ENCODE data around the gene IPO7. TPM values are rescaled to one million over a fixed set of nuclear protein-coding genes. Genes with fewer than 3 reads are reported as not detected.

IPO7 gene
- polyA plus RNA-seq, 2 donors, result 18.2 to 27.2 TPM

- H3K27ac ChIP-seq (ENCODE audit: low read depth in 2 of 2, low read length in 1 of 2), result no peak overlapping the region
- H3K36me3 ChIP-seq (ENCODE audit: control insufficient read depth in 2 of 2, insufficient read depth in 2 of 2, low read length in 1 of 2), result peaks cover 6 to 12% of the 10 kb centered on the region in 2 donors
- no peaks in the 10 kb centered on the region for H3K4me1 ChIP-seq (ENCODE audit: control insufficient read depth in 2 of 2, insufficient read depth in 2 of 2, low read length in 1 of 2)
- no peaks in the 10 kb centered on the region for H3K27me3 ChIP-seq (ENCODE audit: control insufficient read depth in 1 of 2, insufficient read depth in 2 of 2, low read length in 2 of 2)
- no peaks in the 10 kb centered on the region for H3K9me3 ChIP-seq (ENCODE audit: control insufficient read depth in 2 of 2, insufficient read depth in 1 of 2, low read depth in 1 of 2, low read length in 1 of 2)
- 71 to 83% methylated on average over 2 of the region's 2 CpGs for WGBS, 2 donors
- H3K4me3 ChIP-seq (ENCODE audit: low read depth in 1 of 2, low read length in 2 of 2), result no peak overlapping the region
Measured at GRCh38 chr11:9479899-9480298, 95.4 kb downstream of the IPO7 start.

- no peaks in the 10 kb centered on the region for H3K4me1 ChIP-seq (ENCODE audit: control insufficient read depth in 2 of 2, insufficient read depth in 2 of 2, low read length in 1 of 2)
- H3K36me3 ChIP-seq (ENCODE audit: control insufficient read depth in 2 of 2, insufficient read depth in 2 of 2, low read length in 1 of 2), result peaks cover 0 to 6% of the 10 kb centered on the region in 2 donors
- H3K9me3 ChIP-seq (ENCODE audit: control insufficient read depth in 2 of 2, insufficient read depth in 1 of 2, low read depth in 1 of 2, low read length in 1 of 2), result no peaks in the 10 kb centered on the region
- H3K27me3 ChIP-seq (ENCODE audit: control insufficient read depth in 1 of 2, insufficient read depth in 2 of 2, low read length in 2 of 2), result no peaks in the 10 kb centered on the region
- H3K27ac ChIP-seq (ENCODE audit: low read depth in 2 of 2, low read length in 1 of 2), result no peak overlapping the region
- H3K4me3 ChIP-seq (ENCODE audit: low read depth in 1 of 2, low read length in 2 of 2), result no peak overlapping the region
- WGBS, 2 donors, result 79 to 82% methylated on average over 3 of the region's 3 CpGs
Measured at GRCh38 chr11:9489080-9489765, 104.8 kb downstream of the IPO7 start.

- 91 to 95% methylated on average over 3 of the region's 3 CpGs for WGBS, 2 donors
- Histone ChIP-seq H3K4me1 (ENCODE audit: control insufficient read depth in 2 of 2, insufficient read depth in 2 of 2, low read length in 1 of 2) (no peaks in the 10 kb centered on the region), H3K9me3 (ENCODE audit: control insufficient read depth in 2 of 2, insufficient read depth in 1 of 2, low read depth in 1 of 2, low read length in 1 of 2) (no peaks in the 10 kb centered on the region), H3K27ac (ENCODE audit: low read depth in 2 of 2, low read length in 1 of 2) (no peak overlapping the region), H3K4me3 (ENCODE audit: low read depth in 1 of 2, low read length in 2 of 2) (no peak overlapping the region), H3K27me3 (ENCODE audit: control insufficient read depth in 1 of 2, insufficient read depth in 2 of 2, low read length in 2 of 2) (no peaks in the 10 kb centered on the region), H3K36me3 (ENCODE audit: control insufficient read depth in 2 of 2, insufficient read depth in 2 of 2, low read length in 1 of 2) (peaks cover under 1 to 8% of the 10 kb centered on the region in 2 donors)
Measured at GRCh38 chr11:9490376-9490775, 105.9 kb downstream of the IPO7 start.

GRCh38 chr11:9493492-9493891, 109.0 kb downstream of the IPO7 start:
- no peak overlapping the region for H3K27ac ChIP-seq (ENCODE audit: low read depth in 2 of 2, low read length in 1 of 2)
- H3K9me3 ChIP-seq (ENCODE audit: control insufficient read depth in 2 of 2, insufficient read depth in 1 of 2, low read depth in 1 of 2, low read length in 1 of 2), result no peaks in the 10 kb centered on the region
- no peak overlapping the region for H3K4me3 ChIP-seq (ENCODE audit: low read depth in 1 of 2, low read length in 2 of 2)
- peaks cover 2 to 11% of the 10 kb centered on the region in 2 donors for H3K36me3 ChIP-seq (ENCODE audit: control insufficient read depth in 2 of 2, insufficient read depth in 2 of 2, low read length in 1 of 2)
- no peaks in the 10 kb centered on the region for H3K27me3 ChIP-seq (ENCODE audit: control insufficient read depth in 1 of 2, insufficient read depth in 2 of 2, low read length in 2 of 2)
- WGBS, 2 donors, result 43 to 56% methylated on average over 1 of the region's 1 CpG
- H3K4me1 ChIP-seq (ENCODE audit: control insufficient read depth in 2 of 2, insufficient read depth in 2 of 2, low read length in 1 of 2), result no peaks in the 10 kb centered on the region

- no peaks in the 10 kb centered on the region for H3K9me3 ChIP-seq (ENCODE audit: control insufficient read depth in 2 of 2, insufficient read depth in 1 of 2, low read depth in 1 of 2, low read length in 1 of 2)
- no peak overlapping the region for H3K4me3 ChIP-seq (ENCODE audit: low read depth in 1 of 2, low read length in 2 of 2)
- WGBS, 2 donors, result 95 to 96% methylated on average over 3 of the region's 3 CpGs
- peaks cover 2 to 11% of the 10 kb centered on the region in 2 donors for H3K36me3 ChIP-seq (ENCODE audit: control insufficient read depth in 2 of 2, insufficient read depth in 2 of 2, low read length in 1 of 2)
- H3K27me3 ChIP-seq (ENCODE audit: control insufficient read depth in 1 of 2, insufficient read depth in 2 of 2, low read length in 2 of 2), result no peaks in the 10 kb centered on the region
- no peaks in the 10 kb centered on the region for H3K4me1 ChIP-seq (ENCODE audit: control insufficient read depth in 2 of 2, insufficient read depth in 2 of 2, low read length in 1 of 2)
- no peak overlapping the region for H3K27ac ChIP-seq (ENCODE audit: low read depth in 2 of 2, low read length in 1 of 2)
Measured at GRCh38 chr11:9494316-9494715, 109.9 kb downstream of the IPO7 start.

- Histone ChIP-seq H3K4me3 (ENCODE audit: low read depth in 1 of 2, low read length in 2 of 2) (no peak overlapping the region), H3K36me3 (ENCODE audit: control insufficient read depth in 2 of 2, insufficient read depth in 2 of 2, low read length in 1 of 2) (peaks cover 2 to 12% of the 10 kb centered on the region in 2 donors), H3K4me1 (ENCODE audit: control insufficient read depth in 2 of 2, insufficient read depth in 2 of 2, low read length in 1 of 2) (no peaks in the 10 kb centered on the region), H3K27ac (ENCODE audit: low read depth in 2 of 2, low read length in 1 of 2) (no peak overlapping the region), H3K27me3 (ENCODE audit: control insufficient read depth in 1 of 2, insufficient read depth in 2 of 2, low read length in 2 of 2) (no peaks in the 10 kb centered on the region), H3K9me3 (ENCODE audit: control insufficient read depth in 2 of 2, insufficient read depth in 1 of 2, low read depth in 1 of 2, low read length in 1 of 2) (no peaks in the 10 kb centered on the region)
- 77 to 87% methylated on average over 6 of the region's 6 CpGs for WGBS, 2 donors
Measured at GRCh38 chr11:9495803-9496514, 111.5 kb downstream of the IPO7 start.

Other genes with a start within 250 kb of the IPO7 start
- 10 to 100 TPM in 1 of 2 donors, 1 to 10 TPM in 1; 6.9 to 15.4 TPM for gene DENND5A, start 119.3 kb upstream of the IPO7 start, polyA plus RNA-seq
- gene TMEM41B, start 70.1 kb upstream of the IPO7 start, polyA plus RNA-seq, result 10 to 100 TPM; 12.2 to 19.4 TPM
- gene ZNF143, start 76.4 kb downstream of the IPO7 start, polyA plus RNA-seq, result 10 to 100 TPM in 1 of 2 donors, 1 to 10 TPM in 1; 9.9 to 12.3 TPM
- gene WEE1, start 189.0 kb downstream of the IPO7 start, polyA plus RNA-seq, result 10 to 100 TPM; 16.2 to 18.3 TPM